Gastrocnemius medialis (tissue), 4 donors: ENCODE data around the gene TEKT5. TPM values are rescaled to one million over a fixed set of nuclear protein-coding genes. Genes with fewer than 3 reads are reported as not detected.

Experiments used
- ATAC-seq, 2 donors: fragments of 150-250 bp; one replicate each; pipeline ENCODE4 v1.9.1; 2016
- DNase-seq, 2 donors: peaks; one replicate each; pipeline ENCODE4 v3.0.0-alpha.2; 2019
- H3K27ac ChIP-seq, 4 donors: fragments of 200-600 bp; sonication (generic); 1 replicate in 1 of 4; 2 replicates in 3 of 4; pipeline ENCODE4 v1.5.1; 2016 to 2018; ENCODE audit warnings: mild to moderate bottlenecking in 2 of 4, moderate library complexity in 1 of 4
- H3K27me3 ChIP-seq, 3 donors: fragments of 200-600 bp; sonication (generic) in 2 of 3; 1 replicate in 1 of 3; 2 replicates in 2 of 3; pipeline versions ENCODE4 v1.5.1 to v1.6.0; 2016 to 2019; ENCODE audit warnings: mild to moderate bottlenecking in 1 of 3, moderate library complexity in 1 of 3
- H3K36me3 ChIP-seq, 2 donors: fragments of 200-600 bp; sonication (generic) in 1 of 2; one replicate each; pipeline ENCODE4 v1.5.1; 2017 to 2018
- H3K4me1 ChIP-seq, 2 donors: fragments of 200-600 bp; sonication (generic) in 1 of 2; one replicate each; pipeline ENCODE4 v1.5.1; 2016 to 2017; ENCODE audit warnings: mild to moderate bottlenecking in 2 of 2
- H3K4me3 ChIP-seq, 4 donors: fragments of 200-600 bp; sonication (generic) in 3 of 4; 1 replicate in 1 of 4; 2 replicates in 3 of 4; pipeline ENCODE4 v1.5.1; 2016 to 2019; ENCODE audit warnings: mild to moderate bottlenecking in 2 of 4
- H3K9me3 ChIP-seq, 3 donors: fragments of 200-600 bp; sonication (generic) in 2 of 3; 1 replicate in 1 of 3; 2 replicates in 2 of 3; pipeline ENCODE4 v1.5.1; 2016 to 2019
- POLR2A ChIP-seq, 2 donors: fragments of 450-650 bp; IDR thresholded peaks; one replicate each; pipeline ENCODE4 v1.6.1; 2017; ENCODE audit warnings: antibody characterized with exemption in 2 of 2, mild to moderate bottlenecking in 2 of 2, moderate library complexity in 2 of 2
- in situ Hi-C, 4 donors: fragments of 200-750 bp; cut with MboI; loops; one replicate each; pipeline versions ENCODE4 v1.15.0 to v1.8.0; 2017; ENCODE audit warnings: low sequenced_read_pairs in 4 of 4
- intact Hi-C: fragments of 100-400 bp; cut with DNase I; formaldehyde crosslinking; loops from one replicate; pipeline ENCODE4 v1.15.1; 2023; ENCODE audit warnings: low total_unique reads
- total RNA-seq, 4 donors: library from RNA; depleted of rRNA; stranded (reverse); fragments of >200 nt; gene quantifications; one replicate each; pipeline versions ENCODE4 v1.1.0 to v1.2.3, GENCODE V29; 2016
- TF ChIP-seq, protein P1 (sequence below), 5 experiments: fragments of 450-650 bp in 3 of 5; fragments of 200-600 bp in 2 of 5; sonication (generic) in 2 of 5; IDR thresholded peaks in 4 of 5; conservative IDR thresholded peaks in 1 of 5; 1 replicate in 4 of 5; 2 replicates in 1 of 5; pipeline ENCODE4 v1.5.1; 2016 to 2019; ENCODE audit warnings: antibody characterized with exemption in 5 of 5, mild to moderate bottlenecking in 3 of 5, moderate library complexity in 3 of 5

Gene TEKT5
- total RNA-seq, 4 donors from 2014 or later = not detected

DNA sequence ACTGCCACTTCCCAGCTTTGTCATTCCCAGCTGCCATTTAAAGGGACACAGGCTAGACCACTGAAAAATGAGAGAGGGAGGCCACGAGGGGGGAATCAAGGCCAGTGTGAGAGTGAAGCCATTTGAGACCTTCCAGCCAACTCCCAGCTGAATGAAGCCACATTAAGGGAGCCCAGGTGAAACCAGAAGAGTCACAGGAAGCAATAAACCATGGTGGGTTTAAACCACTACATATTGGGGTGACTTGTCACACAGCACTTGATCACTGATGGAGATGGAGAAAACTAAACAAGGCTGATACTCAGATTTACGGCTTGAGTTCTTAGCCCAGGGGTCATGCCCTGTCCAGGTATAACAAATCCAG, 46.1 kb upstream of the TEKT5 start:
- in situ Hi-C loops = loop anchor here (5.0 to 10.0 kb wide), 2 partner anchors 174 to 181 kb away; no protein-coding TSS in a partner anchor
- Histone ChIP-seq H3K4me1 (peaks cover 37 to 44% of the 10 kb centered on the region in 2 donors), H3K9me3 (no peaks in the 10 kb centered on the region), H3K36me3 (no peaks in the 10 kb centered on the region), H3K4me3 (no peak overlapping the region), H3K27me3 (no peaks in the 10 kb centered on the region), H3K27ac (no peak overlapping the region)
- ATAC-seq = no peak
- no peak for DNase-seq
- intact Hi-C loops = loop anchor here (5.0 to 10.0 kb wide), 3 partner anchors 86 to 1646 kb away; partner anchors contain the start of genes HAPSTR1 and SOCS1
- TF ChIP-seq, protein P1, sequence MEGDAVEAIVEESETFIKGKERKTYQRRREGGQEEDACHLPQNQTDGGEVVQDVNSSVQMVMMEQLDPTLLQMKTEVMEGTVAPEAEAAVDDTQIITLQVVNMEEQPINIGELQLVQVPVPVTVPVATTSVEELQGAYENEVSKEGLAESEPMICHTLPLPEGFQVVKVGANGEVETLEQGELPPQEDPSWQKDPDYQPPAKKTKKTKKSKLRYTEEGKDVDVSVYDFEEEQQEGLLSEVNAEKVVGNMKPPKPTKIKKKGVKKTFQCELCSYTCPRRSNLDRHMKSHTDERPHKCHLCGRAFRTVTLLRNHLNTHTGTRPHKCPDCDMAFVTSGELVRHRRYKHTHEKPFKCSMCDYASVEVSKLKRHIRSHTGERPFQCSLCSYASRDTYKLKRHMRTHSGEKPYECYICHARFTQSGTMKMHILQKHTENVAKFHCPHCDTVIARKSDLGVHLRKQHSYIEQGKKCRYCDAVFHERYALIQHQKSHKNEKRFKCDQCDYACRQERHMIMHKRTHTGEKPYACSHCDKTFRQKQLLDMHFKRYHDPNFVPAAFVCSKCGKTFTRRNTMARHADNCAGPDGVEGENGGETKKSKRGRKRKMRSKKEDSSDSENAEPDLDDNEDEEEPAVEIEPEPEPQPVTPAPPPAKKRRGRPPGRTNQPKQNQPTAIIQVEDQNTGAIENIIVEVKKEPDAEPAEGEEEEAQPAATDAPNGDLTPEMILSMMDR (IDR thresholded peaks at IDR 0.05 in 4 of 5, conservative IDR thresholded peaks at IDR 0.05 in 1 of 5) = no peak

DNA sequence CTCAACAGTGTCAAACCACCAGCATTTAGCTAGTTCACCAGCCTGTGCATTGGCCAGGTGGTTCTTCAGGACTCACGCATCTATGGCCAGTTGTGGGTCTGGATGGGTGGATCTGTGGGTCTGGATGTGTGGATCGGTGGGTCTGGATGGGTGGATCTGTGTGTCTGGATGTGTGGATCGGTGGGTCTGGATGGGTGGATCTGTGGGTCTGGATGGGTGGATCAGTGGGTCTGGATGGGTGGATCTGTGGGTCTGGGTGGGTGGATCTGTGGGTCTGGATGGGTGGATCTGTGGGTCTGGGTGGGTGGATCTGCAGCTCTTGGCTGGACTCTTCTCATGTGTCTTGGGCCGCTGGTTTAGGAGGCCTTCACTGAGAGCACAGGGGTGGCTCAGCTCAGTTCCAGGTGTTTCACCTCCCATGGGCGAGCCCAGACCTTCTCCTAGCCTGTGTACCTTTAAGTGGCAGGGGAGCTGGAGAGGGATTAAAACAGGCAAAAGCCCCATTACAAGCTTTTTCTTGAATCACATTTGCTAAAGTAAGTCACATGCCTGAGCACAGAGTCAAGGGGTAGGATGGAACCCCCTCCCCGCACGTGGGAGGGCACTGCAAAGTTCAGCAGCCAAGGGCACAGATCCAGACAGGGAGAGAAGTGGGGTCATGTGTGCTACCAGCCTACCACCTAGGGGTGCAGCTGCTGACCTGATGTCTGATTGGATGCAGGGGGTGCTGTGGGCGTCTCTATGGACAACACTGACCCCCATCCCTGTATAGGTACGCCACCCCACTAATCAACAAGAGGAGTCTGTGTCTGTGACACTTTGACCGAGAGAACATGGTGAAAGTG, 45.5 kb upstream of the TEKT5 start:
- no peaks in the 10 kb centered on the region for H3K27me3 ChIP-seq
- intact Hi-C loops = loop anchor here (2.0 to 10.0 kb wide), 5 partner anchors 87 to 1645 kb away; partner anchors contain the start of genes HAPSTR1 and SOCS1
- H3K4me1 ChIP-seq = peaks cover 30 to 38% of the 10 kb centered on the region in 2 donors

DNA sequence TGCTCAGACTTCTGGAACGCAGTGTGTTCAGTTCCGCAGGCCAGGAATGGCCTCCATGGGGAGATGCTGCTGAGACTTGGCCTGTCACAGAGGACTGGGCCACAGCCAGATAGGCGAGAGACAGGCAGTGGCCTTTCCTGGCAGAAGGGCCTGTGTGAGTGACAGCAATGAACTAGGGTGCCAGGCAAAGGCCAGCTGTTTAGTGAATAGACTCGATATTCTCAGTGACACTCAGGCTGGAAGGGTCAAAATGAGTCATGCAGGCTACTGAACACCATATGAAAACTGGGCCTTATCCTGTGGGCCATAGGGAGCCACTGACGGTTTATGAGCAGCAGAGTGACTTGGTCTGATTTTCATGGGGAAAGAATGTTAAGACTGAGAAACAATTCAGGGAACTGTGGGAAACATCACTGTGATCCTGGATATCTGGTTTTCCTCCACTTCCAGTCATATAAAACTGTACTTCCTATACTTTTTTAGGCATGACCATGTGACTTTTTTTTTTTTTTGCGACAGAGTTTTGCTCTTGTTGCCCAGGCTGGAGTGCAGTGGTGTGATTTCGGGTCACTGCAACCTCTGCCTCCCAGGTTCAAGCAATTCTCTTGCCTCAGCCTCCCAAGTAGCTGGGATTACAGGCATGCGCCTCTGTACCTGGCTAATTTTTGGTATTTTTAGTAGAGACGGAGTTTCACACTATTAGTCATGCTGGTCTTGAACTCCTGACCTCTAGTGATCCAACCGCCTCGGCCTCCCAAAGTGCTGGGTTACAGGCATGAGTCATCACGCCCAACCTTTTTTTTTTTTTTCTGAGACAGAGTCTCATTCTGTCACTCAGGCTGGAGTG, 43.7 kb upstream of the TEKT5 start:
- Histone ChIP-seq H3K4me3 (no peak overlapping the region), H3K27me3 (no peaks in the 10 kb centered on the region), H3K27ac (peak overlapping the region; percentile 84 to 95 (median 88)), H3K4me1 (peaks cover 22 to 30% of the 10 kb centered on the region in 2 donors), H3K9me3 (no peaks in the 10 kb centered on the region), H3K36me3 (no peaks in the 10 kb centered on the region)
- DNase-seq (peak; percentile 79 to 97), ATAC-seq (peak; percentile 92 to 94)
- TF ChIP-seq, protein P1 (IDR thresholded peaks at IDR 0.05 in 4 of 5, conservative IDR thresholded peaks at IDR 0.05 in 1 of 5) = no peak
- no peak for TF ChIP-seq POLR2A (IDR thresholded peaks at IDR 0.05)
- intact Hi-C loops = loop anchor here (2.0 kb wide), 2 partner anchors 162 to 182 kb away; no protein-coding TSS in a partner anchor
- in situ Hi-C loops = loop anchor here (5.0 to 10.0 kb wide), 3 partner anchors 216 to 484 kb away; no protein-coding TSS in a partner anchor

More for the DNA sequence above, 45.5 kb upstream of the TEKT5 start:
- no peak for ATAC-seq
- no peaks in the 10 kb centered on the region for H3K9me3 ChIP-seq
- no peak overlapping the region for H3K27ac ChIP-seq
- in situ Hi-C loops = loop anchor here (5.0 to 10.0 kb wide), 5 partner anchors 175 to 485 kb away; no protein-coding TSS in a partner anchor
- H3K36me3 ChIP-seq = no peaks in the 10 kb centered on the region
- DNase-seq = no peak
- H3K4me3 ChIP-seq = no peak overlapping the region
- TF ChIP-seq POLR2A (IDR thresholded peaks at IDR 0.05) = no peak
- TF ChIP-seq, protein P1 (IDR thresholded peaks at IDR 0.05 in 4 of 5, conservative IDR thresholded peaks at IDR 0.05 in 1 of 5) = no peak

DNA sequence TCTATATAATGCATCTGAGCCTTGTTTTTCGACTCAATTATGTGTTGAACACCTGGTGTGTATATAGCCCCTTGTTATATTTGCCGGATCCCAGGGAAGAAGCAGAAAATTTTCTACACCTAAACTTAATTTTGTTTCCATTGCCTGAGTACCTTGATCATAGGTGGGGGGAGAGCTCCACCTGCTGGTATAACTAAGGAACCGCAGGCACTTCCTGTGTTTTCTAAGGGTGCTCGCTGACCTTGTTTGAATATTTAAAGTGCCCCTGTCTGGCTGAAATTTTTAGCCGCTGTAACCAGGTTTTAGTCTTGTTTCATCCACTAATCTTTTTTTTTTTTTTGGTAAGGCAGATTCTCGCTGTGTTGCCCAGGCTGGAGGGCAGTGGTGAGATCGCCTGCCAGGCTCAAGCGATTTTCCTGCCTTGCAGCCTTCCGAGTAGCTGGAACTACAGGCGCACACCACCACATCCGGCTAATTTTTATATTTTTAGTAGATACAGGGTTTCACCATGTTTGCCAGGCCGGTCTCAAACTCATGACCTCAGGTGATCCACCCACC, 42.4 kb upstream of the TEKT5 start:
- intact Hi-C loops = loop anchor here (1.0 kb wide), 2 partner anchors 223 to 481 kb away; no protein-coding TSS in a partner anchor
- Histone ChIP-seq H3K4me1 (peaks cover 16 to 22% of the 10 kb centered on the region in 2 donors), H3K36me3 (no peaks in the 10 kb centered on the region), H3K27me3 (no peaks in the 10 kb centered on the region), H3K9me3 (no peaks in the 10 kb centered on the region), H3K4me3 (peak overlapping the region in 2 of 4 donors; percentile 21 to 44), H3K27ac (peak overlapping the region; percentile 84 to 95 (median 88))
- DNase-seq (peak; percentile 36 to 63), ATAC-seq (peak; percentile 49)
- in situ Hi-C loops = loop anchor here (5.0 to 10.0 kb wide), 3 partner anchors 215 to 482 kb away; no protein-coding TSS in a partner anchor
- TF ChIP-seq POLR2A (IDR thresholded peaks at IDR 0.05) = no peak
- TF ChIP-seq, protein P1 (IDR thresholded peaks at IDR 0.05 in 4 of 5, conservative IDR thresholded peaks at IDR 0.05 in 1 of 5) = peak; percentile 93 to 96 (median 93)
